HepG2 (cell line): ENCODE results near the gene PARVA.

ENCODE experiments used
- ATF3 ChIP-seq: sonication (generic); formaldehyde crosslinking; IDR thresholded peaks from 2 replicates; pipeline ENCODE4 v1.4.0; 2020; ENCODE audit warnings: missing genetic modification reagents
- CTCF ChIP-seq: sonication (generic); formaldehyde crosslinking; IDR thresholded peaks from 2 replicates; pipeline ENCODE4 v1.5.0; 2020; ENCODE audit warnings: mild to moderate bottlenecking, missing genetic modification reagents, moderate library complexity
- FOXP4 ChIP-seq: sonication (generic); formaldehyde crosslinking; IDR thresholded peaks from 2 replicates; pipeline ENCODE4 v1.4.0; 2020; ENCODE audit warnings: missing genetic modification reagents
- GABPA ChIP-seq, 2 experiments: IDR thresholded peaks; 2 replicates each; pipeline ENCODE4 v1.6.1; 2011 to 2016; ENCODE audit warnings: low read depth in 2 of 2, low read length in 1 of 2, missing biosample characterization in 1 of 2, missing genetic modification characterization in 1 of 2
- RAD21 ChIP-seq: fragments of 450-650 bp; formaldehyde crosslinking; IDR thresholded peaks from 2 replicates; pipeline ENCODE4 v1.5.0; 2020; ENCODE audit warnings: mild to moderate bottlenecking
- SP2 ChIP-seq: sonication (generic); formaldehyde crosslinking; IDR thresholded peaks from 2 replicates; pipeline ENCODE4 v1.5.1; 2020; ENCODE audit warnings: mild to moderate bottlenecking, missing genetic modification reagents
- STAG1 ChIP-seq: sonication (generic); formaldehyde crosslinking; IDR thresholded peaks from 2 replicates; pipeline ENCODE4 v1.4.0; 2020; ENCODE audit warnings: missing genetic modification reagents
- TBP ChIP-seq: sonication (generic); formaldehyde crosslinking; IDR thresholded peaks from 2 replicates; pipeline ENCODE4 v1.5.0; 2020; ENCODE audit warnings: missing genetic modification reagents
- TCF12 ChIP-seq, 2 experiments: fragments of 450-650 bp in 1 of 2; sonication (generic) in 1 of 2; formaldehyde crosslinking in 1 of 2; IDR thresholded peaks; 2 replicates each; pipeline versions ENCODE4 v1.6.1 to v1.8.0; 2017 to 2022; ENCODE audit warnings: antibody characterized with exemption in 1 of 2, mild to moderate bottlenecking in 1 of 2, missing genetic modification reagents in 1 of 2, moderate library complexity in 1 of 2
- ZNF207 ChIP-seq: fragments of 450-650 bp; IDR thresholded peaks from 2 replicates; pipeline ENCODE4 v1.6.1; 2016; ENCODE audit warnings: antibody characterized with exemption, borderline replicate concordance
- ZNF274 ChIP-seq: sonication (generic); formaldehyde crosslinking; IDR thresholded peaks from 2 replicates; pipeline ENCODE4 v1.5.1; 2020; ENCODE audit warnings: mild to moderate bottlenecking, missing genetic modification reagents
- ZNF292 ChIP-seq: sonication (generic); formaldehyde crosslinking; IDR thresholded peaks from 2 replicates; pipeline ENCODE4 v1.8.1; 2022; ENCODE audit warnings: mild to moderate bottlenecking, low read depth, missing genetic modification reagents, borderline replicate concordance
- TF ChIP-seq, protein P1 (sequence below): sonication (generic); formaldehyde crosslinking; IDR thresholded peaks from 2 replicates; pipeline ENCODE4 v1.5.1; 2020; ENCODE audit warnings: mild to moderate bottlenecking, missing genetic modification reagents, moderate library complexity
- TF ChIP-seq, protein P2 (sequence below): sonication (generic); formaldehyde crosslinking; IDR thresholded peaks from 2 replicates; pipeline ENCODE4 v1.5.1; 2020; ENCODE audit warnings: missing genetic modification reagents, mild to moderate bottlenecking, borderline replicate concordance

- TF ChIP-seq SP2 (no peak), FOXP4 (CRISPR knock-in tag) (no peak), GABPA (IDR thresholded peaks at IDR 0.05; ENCODE audit: low read depth, low read length) (no peak), GABPA (CRISPR knock-in tag; IDR thresholded peaks at IDR 0.05; ENCODE audit: low read depth) (no peak), TCF12 (IDR thresholded peaks at IDR 0.05) (no peak), TCF12 (CRISPR knock-in tag; IDR thresholded peaks at IDR 0.05) (no peak), ZNF207 (no peak), CTCF (CRISPR knock-in tag) (no peak), RAD21 (no peak), TBP (CRISPR knock-in tag) (no peak), ZNF274 (CRISPR knock-in tag) (no peak), ZNF292 (CRISPR knock-in tag) (no peak), STAG1 (CRISPR knock-in tag) (no peak), ATF3 (CRISPR knock-in tag) (no peak)
- TF ChIP-seq, protein P1, sequence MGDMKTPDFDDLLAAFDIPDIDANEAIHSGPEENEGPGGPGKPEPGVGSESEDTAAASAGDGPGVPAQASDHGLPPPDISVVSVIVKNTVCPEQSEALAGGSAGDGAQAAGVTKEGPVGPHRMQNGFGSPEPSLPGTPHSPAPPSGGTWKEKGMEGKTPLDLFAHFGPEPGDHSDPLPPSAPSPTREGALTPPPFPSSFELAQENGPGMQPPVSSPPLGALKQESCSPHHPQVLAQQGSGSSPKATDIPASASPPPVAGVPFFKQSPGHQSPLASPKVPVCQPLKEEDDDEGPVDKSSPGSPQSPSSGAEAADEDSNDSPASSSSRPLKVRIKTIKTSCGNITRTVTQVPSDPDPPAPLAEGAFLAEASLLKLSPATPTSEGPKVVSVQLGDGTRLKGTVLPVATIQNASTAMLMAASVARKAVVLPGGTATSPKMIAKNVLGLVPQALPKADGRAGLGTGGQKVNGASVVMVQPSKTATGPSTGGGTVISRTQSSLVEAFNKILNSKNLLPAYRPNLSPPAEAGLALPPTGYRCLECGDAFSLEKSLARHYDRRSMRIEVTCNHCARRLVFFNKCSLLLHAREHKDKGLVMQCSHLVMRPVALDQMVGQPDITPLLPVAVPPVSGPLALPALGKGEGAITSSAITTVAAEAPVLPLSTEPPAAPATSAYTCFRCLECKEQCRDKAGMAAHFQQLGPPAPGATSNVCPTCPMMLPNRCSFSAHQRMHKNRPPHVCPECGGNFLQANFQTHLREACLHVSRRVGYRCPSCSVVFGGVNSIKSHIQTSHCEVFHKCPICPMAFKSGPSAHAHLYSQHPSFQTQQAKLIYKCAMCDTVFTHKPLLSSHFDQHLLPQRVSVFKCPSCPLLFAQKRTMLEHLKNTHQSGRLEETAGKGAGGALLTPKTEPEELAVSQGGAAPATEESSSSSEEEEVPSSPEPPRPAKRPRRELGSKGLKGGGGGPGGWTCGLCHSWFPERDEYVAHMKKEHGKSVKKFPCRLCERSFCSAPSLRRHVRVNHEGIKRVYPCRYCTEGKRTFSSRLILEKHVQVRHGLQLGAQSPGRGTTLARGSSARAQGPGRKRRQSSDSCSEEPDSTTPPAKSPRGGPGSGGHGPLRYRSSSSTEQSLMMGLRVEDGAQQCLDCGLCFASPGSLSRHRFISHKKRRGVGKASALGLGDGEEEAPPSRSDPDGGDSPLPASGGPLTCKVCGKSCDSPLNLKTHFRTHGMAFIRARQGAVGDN (CRISPR knock-in tag) = no peak
- TF ChIP-seq, protein P2, sequence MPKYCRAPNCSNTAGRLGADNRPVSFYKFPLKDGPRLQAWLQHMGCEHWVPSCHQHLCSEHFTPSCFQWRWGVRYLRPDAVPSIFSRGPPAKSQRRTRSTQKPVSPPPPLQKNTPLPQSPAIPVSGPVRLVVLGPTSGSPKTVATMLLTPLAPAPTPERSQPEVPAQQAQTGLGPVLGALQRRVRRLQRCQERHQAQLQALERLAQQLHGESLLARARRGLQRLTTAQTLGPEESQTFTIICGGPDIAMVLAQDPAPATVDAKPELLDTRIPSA (CRISPR knock-in tag) = no peak
Measured at GRCh38 chr11:12432507-12432906, 55.1 kb downstream of the PARVA start.
